HG03457 (cell line): ENCODE data around the gene TSC1.

Experiments
- ATAC-seq: cut with Tn5 transposase; IDR thresholded peaks from one replicate; pipeline ENCODE4 v1.9.1; 2021; ENCODE audit warnings: moderate number of reproducible peaks; ENCODE audit not compliant: unreplicated experiment

The TSC1 gene

GRCh38 chr9:132894862-132895835, 49.3 kb downstream of the TSC1 start:
- no peak for ATAC-seq

- no peak for ATAC-seq
Observed at GRCh38 chr9:132894346-132894745, 50.1 kb downstream of the TSC1 start.

- no peak for ATAC-seq
Observed at GRCh38 chr9:132892400-132892799, 52.0 kb downstream of the TSC1 start.

GRCh38 chr9:132888151-132888550, 56.3 kb downstream of the TSC1 start:
- ATAC-seq: no peak

GRCh38 chr9:132887181-132888120, 57.0 kb downstream of the TSC1 start:
- no peak for ATAC-seq

- no peak for ATAC-seq
Observed at GRCh38 chr9:132886334-132886725, 58.1 kb downstream of the TSC1 start.

GRCh38 chr9:132885720-132886333, 58.6 kb downstream of the TSC1 start:
- ATAC-seq: no peak

GRCh38 chr9:132883349-132884294, 60.8 kb downstream of the TSC1 start:
- no peak for ATAC-seq

GRCh38 chr9:132882616-132883015, 61.8 kb downstream of the TSC1 start:
- ATAC-seq: no peak

GRCh38 chr9:132881826-132882225, 62.6 kb downstream of the TSC1 start:
- ATAC-seq: no peak

GRCh38 chr9:132880324-132880661, 64.1 kb downstream of the TSC1 start:
- no peak for ATAC-seq

GRCh38 chr9:132879457-132880323, 64.7 kb downstream of the TSC1 start:
- no peak for ATAC-seq

GRCh38 chr9:132878695-132879456, 65.5 kb downstream of the TSC1 start, which contains the start of gene SPACA9:
Gene SPACA9, plus strand, starts transcription at chr9:132878898. Its CDS starts 5,050 bp downstream, at chr9:132883948.
- no peak for ATAC-seq

GRCh38 chr9:132877824-132878694, 66.4 kb downstream of the TSC1 start, which contains the start of gene AK8:
Gene AK8, minus strand, starts transcription at chr9:132878284. Its CDS starts 29 bp downstream, at chr9:132878255.
- no peak for ATAC-seq

GRCh38 chr9:132877458-132877823, 67.0 kb downstream of the TSC1 start:
- ATAC-seq: no peak

GRCh38 chr9:132876849-132877248, 67.6 kb downstream of the TSC1 start:
- ATAC-seq: no peak

- ATAC-seq: no peak
Observed at GRCh38 chr9:132875159-132875558, 69.3 kb downstream of the TSC1 start.
